Measurements from ENCODE around the gene PAWR. TPM values are rescaled to one million over a fixed set of nuclear protein-coding genes. Genes with fewer than 3 reads are reported as not detected.

PAWR gene
- total and polyA plus RNA-seq, 7 donors, result 0.77 to 3.5 (median 1.9) TPM

GRCh38 chr12:79549531-79550271, 141.1 kb downstream of the PAWR start:
- intact Hi-C loops (cut with DNase I), result loop anchor here (5.0 to 10.0 kb wide), 3 partner anchors 185 to 715 kb away; no protein-coding TSS in a partner anchor
- ATAC-seq, result no peak

GRCh38 chr12:79548610-79548924, 142.2 kb downstream of the PAWR start:
- H3K36me3 ChIP-seq (ENCODE audit: insufficient read depth in 1 of 2, low read depth in 1 of 2), result no peaks in the 10 kb centered on the region
- intact Hi-C loops (cut with DNase I), result loop anchor here in 1 of 2 donors (5.0 kb wide), 1 partner anchor 639 kb away; no protein-coding TSS in a partner anchor
- ATAC-seq (no peak), DNase-seq (no peak)
- no peak for TF ChIP-seq CTCF (IDR thresholded peaks at IDR 0.05)
- no peaks in the 10 kb centered on the region for H3K4me1 ChIP-seq
- no peaks in the 10 kb centered on the region for H3K27me3 ChIP-seq (ENCODE audit: insufficient read depth in 3 of 3, low read length in 2 of 3)
- no peak overlapping the region for H3K27ac ChIP-seq
- no peak overlapping the region for H3K4me3 ChIP-seq
- no peaks in the 10 kb centered on the region for H3K9me3 ChIP-seq

More at GRCh38 chr12:79549531-79550271, 141.1 kb downstream of the PAWR start:
- Histone ChIP-seq H3K4me3 (no peak overlapping the region), H3K27me3 (ENCODE audit: insufficient read depth in 3 of 3, low read length in 2 of 3) (no peaks in the 10 kb centered on the region), H3K4me1 (no peaks in the 10 kb centered on the region), H3K9me3 (no peaks in the 10 kb centered on the region), H3K36me3 (ENCODE audit: insufficient read depth in 1 of 2, low read depth in 1 of 2) (no peaks in the 10 kb centered on the region), H3K27ac (no peak overlapping the region)
- no peak for DNase-seq
- no peak for TF ChIP-seq CTCF (IDR thresholded peaks at IDR 0.05)
- 86 to 88% (median 88%) methylated on average over 4 of the region's 4 CpGs for WGBS, 3 donors

- H3K9me3 ChIP-seq, result no peaks in the 10 kb centered on the region
- ATAC-seq, result no peak
- intact Hi-C loops (cut with DNase I), result loop anchor here in 1 of 2 donors (5.0 kb wide), 1 partner anchor 639 kb away; no protein-coding TSS in a partner anchor
- no peaks in the 10 kb centered on the region for H3K36me3 ChIP-seq (ENCODE audit: insufficient read depth in 1 of 2, low read depth in 1 of 2)
- TF ChIP-seq CTCF (IDR thresholded peaks at IDR 0.05), result peak; percentile 59
- H3K4me1 ChIP-seq, result no peaks in the 10 kb centered on the region
- no peak overlapping the region for H3K4me3 ChIP-seq
- no peak for DNase-seq
- H3K27ac ChIP-seq, result no peak overlapping the region
- WGBS, 3 donors, result 48 to 54% (median 49%) methylated on average over 8 of the region's 8 CpGs
- no peaks in the 10 kb centered on the region for H3K27me3 ChIP-seq (ENCODE audit: insufficient read depth in 3 of 3, low read length in 2 of 3)
Measured at GRCh38 chr12:79547735-79548609, 142.8 kb downstream of the PAWR start.

- no peaks in the 10 kb centered on the region for H3K4me1 ChIP-seq
- H3K9me3 ChIP-seq, result no peaks in the 10 kb centered on the region
- no peak for TF ChIP-seq CTCF (IDR thresholded peaks at IDR 0.05)
- H3K36me3 ChIP-seq (ENCODE audit: insufficient read depth in 1 of 2, low read depth in 1 of 2), result no peaks in the 10 kb centered on the region
- no peak overlapping the region for H3K27ac ChIP-seq
- WGBS, 3 donors, result 42 to 49% (median 45%) methylated on average over 5 of the region's 5 CpGs
- H3K27me3 ChIP-seq (ENCODE audit: insufficient read depth in 3 of 3, low read length in 2 of 3), result no peaks in the 10 kb centered on the region
- no peak overlapping the region for H3K4me3 ChIP-seq
- DNase-seq (no peak), ATAC-seq (no peak)
- intact Hi-C loops (cut with DNase I), result loop anchor here in 1 of 2 donors (5.0 kb wide), 1 partner anchor 640 kb away; no protein-coding TSS in a partner anchor
Measured at GRCh38 chr12:79547044-79547734, 143.6 kb downstream of the PAWR start.

Data from psoas muscle (tissue), 8 donors.